Keratinocyte (primary cell): ENCODE data around the gene MMUT. TPM values are rescaled to one million over a fixed set of nuclear protein-coding genes. Genes with fewer than 3 reads are reported as not detected.

Experiments
- DNase-seq: peaks from one replicate; pipeline ENCODE4 v3.0.0-alpha.2; 2011; ENCODE audit warnings: low read depth, missing footprints, low spot score
- FAIRE-seq: peaks from 2 replicates; lab custom pipeline; 2011; peaks lifted over from hg19 to GRCh38; lab: Jason Lieb, UNC
- H2AFZ ChIP-seq: 2 replicates; pipeline ENCODE4 v1.6.0; 2012; ENCODE audit warnings: low read length, control low read depth, inconsistent platforms; ENCODE audit not compliant: control insufficient read depth
- H3K27ac ChIP-seq: 2 replicates; pipeline ENCODE4 v1.5.1; 2011; ENCODE audit warnings: low read length; ENCODE audit not compliant: control insufficient read depth, insufficient read depth
- H3K27me3 ChIP-seq: 3 replicates; pipeline ENCODE4 v1.6.0; 2011; ENCODE audit warnings: low read length; ENCODE audit not compliant: control insufficient read depth, insufficient read depth; ENCODE audit errors: extremely low read depth
- H3K36me3 ChIP-seq, 2 experiments: 2 replicates in 1 of 2; 3 replicates in 1 of 2; pipeline ENCODE4 v1.5.1; 2011; ENCODE audit warnings: low read length in 2 of 2, mild to moderate bottlenecking in 1 of 2; ENCODE audit not compliant: control insufficient read depth in 2 of 2, insufficient read depth in 2 of 2; ENCODE audit errors: extremely low read depth in 1 of 2
- H3K4me1 ChIP-seq: 3 replicates; pipeline ENCODE4 v1.5.1; 2011; ENCODE audit warnings: low read length; ENCODE audit not compliant: control insufficient read depth, insufficient read depth; ENCODE audit errors: extremely low read depth
- H3K4me2 ChIP-seq: 3 replicates; pipeline ENCODE4 v1.6.0; 2011; ENCODE audit warnings: low read depth, low read length; ENCODE audit not compliant: control insufficient read depth, insufficient read depth; ENCODE audit errors: extremely low read depth
- H3K4me3 ChIP-seq, 3 experiments: fragments of 200-600 bp in 1 of 3; sonication (generic) in 1 of 3; 2 replicates in 2 of 3; 3 replicates in 1 of 3; pipeline ENCODE4 v1.5.1; 2011 to 2016; ENCODE audit warnings: low read length in 3 of 3, mild to moderate bottlenecking in 3 of 3, control low read depth in 2 of 3, inconsistent platforms in 1 of 3, low read depth in 1 of 3, mixed read lengths in 1 of 3, mixed run types in 1 of 3, moderate library complexity in 1 of 3; ENCODE audit not compliant: control insufficient read depth in 2 of 3, insufficient read depth in 2 of 3; ENCODE audit errors: extremely low read depth in 1 of 3
- H3K79me2 ChIP-seq: 2 replicates; pipeline ENCODE4 v1.6.0; 2012; ENCODE audit warnings: low read length; ENCODE audit not compliant: control insufficient read depth, insufficient read depth
- H3K9ac ChIP-seq: 3 replicates; pipeline ENCODE4 v1.6.0; 2011; ENCODE audit warnings: low read length; ENCODE audit not compliant: control insufficient read depth, insufficient read depth; ENCODE audit errors: extremely low read depth
- H3K9me1 ChIP-seq: 3 replicates; pipeline ENCODE4 v1.6.0; 2011; ENCODE audit warnings: low read length; ENCODE audit not compliant: control insufficient read depth, insufficient read depth; ENCODE audit errors: extremely low read depth
- H3K9me3 ChIP-seq: 2 replicates; pipeline ENCODE4 v1.5.1; 2012; ENCODE audit warnings: low read depth, low read length; ENCODE audit not compliant: control insufficient read depth
- H4K20me1 ChIP-seq: 3 replicates; pipeline ENCODE4 v1.6.0; 2011; ENCODE audit warnings: low read length; ENCODE audit not compliant: control insufficient read depth, insufficient read depth; ENCODE audit errors: extremely low read depth
- CTCF ChIP-seq, 3 experiments: IDR thresholded peaks in 1 of 3; conservative IDR thresholded peaks in 1 of 3; optimal IDR thresholded peaks in 1 of 3; 2 replicates in 2 of 3; 3 replicates in 1 of 3; pipeline versions ENCODE3 to v1.5.1; 2011; ENCODE audit warnings: low read length in 3 of 3, mild to moderate bottlenecking in 3 of 3, moderate library complexity in 2 of 3, control low read depth in 1 of 3, inconsistent platforms in 1 of 3; ENCODE audit not compliant: insufficient read depth in 2 of 3; ENCODE audit errors: extremely low read depth in 1 of 3
- EZH2 ChIP-seq: IDR thresholded peaks from one replicate; pipeline ENCODE4 v1.6.1; 2012; ENCODE audit warnings: inconsistent platforms, mild to moderate bottlenecking, low read length, moderate library complexity
- dilution Hi-C: fragments of 300-500 bp; cut with MboI; formaldehyde crosslinking; loops from one replicate; pipeline ENCODE4 v1.7.0; 2020; ENCODE audit warnings: low sequenced_read_pairs; ENCODE audit not compliant: extremely low pct_ligation_motif_present
- polyA plus RNA-seq, 5 experiments: library from polyadenylated mRNA; depleted of rRNA in 3 of 5; stranded (reverse) in 3 of 5; stranded (forward) in 1 of 5; unstranded in 1 of 5; fragments of >200 nt; gene quantifications; 1 replicate in 1 of 5; 2 replicates in 3 of 5; 3 replicates in 1 of 5; pipeline versions ENCODE4 v1.2.1 to v1.2.3, GENCODE V29; 2011 to 2012; ENCODE audit warnings: missing spikeins in 2 of 5, low read depth in 1 of 5, low replicate concordance in 1 of 5

MMUT gene
- polyA plus RNA-seq, 1 donor (not counting 4 experiments of a cell fraction or from before 2014, with no cell fraction given), result 16.5 TPM

DNA sequence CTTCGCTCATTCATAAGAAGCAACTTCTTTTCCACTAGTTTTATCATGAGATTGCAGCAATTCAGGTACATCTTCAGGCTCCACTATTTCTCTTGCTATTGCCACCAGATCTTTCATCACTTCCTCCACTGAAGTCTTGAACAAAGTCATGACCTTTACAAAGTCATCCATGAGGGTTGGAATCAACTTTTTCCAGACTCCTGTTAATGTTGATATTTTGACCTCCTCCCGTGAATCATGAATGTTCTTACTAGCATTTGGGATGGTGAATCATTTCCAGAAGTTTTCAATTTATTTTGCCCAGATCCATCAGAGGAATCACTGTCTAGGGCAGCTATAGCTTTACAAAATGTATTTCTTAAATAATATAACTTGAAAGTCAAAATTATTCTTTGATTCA, 1.6 kb upstream of the MMUT start:
- no peak overlapping the region for H3K4me3 ChIP-seq
- TF ChIP-seq EZH2, result no peak
- no peak for TF ChIP-seq CTCF (optimal IDR thresholded peaks at IDR 0.05 in 1 of 3, IDR thresholded peaks at IDR 0.05 in 1 of 3, conservative IDR thresholded peaks at IDR 0.05 in 1 of 3; ENCODE audit: extremely low read depth in 1 of 3, insufficient read depth in 2 of 3, low read length in 3 of 3)
- no peaks in the 10 kb centered on the region for H3K36me3 ChIP-seq
- H3K4me1 ChIP-seq, result peaks cover 12% of the 10 kb centered on the region
- H3K9me1 ChIP-seq, result no peaks in the 10 kb centered on the region
- no peak overlapping the region for H3K27ac ChIP-seq
- no peak overlapping the region for H3K9ac ChIP-seq
- peaks cover 58% of the 10 kb centered on the region for H3K79me2 ChIP-seq
- H4K20me1 ChIP-seq, result no peaks in the 10 kb centered on the region
- peak overlapping the region; percentile 93 for H3K4me2 ChIP-seq
- DNase-seq (no peak), FAIRE-seq (no peak)
- H3K9me3 ChIP-seq, result no peaks in the 10 kb centered on the region
- dilution Hi-C loops, result no loop called here
- H2AFZ ChIP-seq, result no peak overlapping the region
- no peaks in the 10 kb centered on the region for H3K27me3 ChIP-seq

- FAIRE-seq, result no peak
- peaks cover 12% of the 10 kb centered on the region for H3K4me1 ChIP-seq
- H3K79me2 ChIP-seq, result peaks cover 56% of the 10 kb centered on the region
- H3K36me3 ChIP-seq, result no peaks in the 10 kb centered on the region
- H3K9ac ChIP-seq, result peak overlapping the region; percentile 98
- H3K27me3 ChIP-seq, result no peaks in the 10 kb centered on the region
- peak overlapping the region; percentile 93 for H3K4me2 ChIP-seq
- H4K20me1 ChIP-seq, result no peaks in the 10 kb centered on the region
- H3K27ac ChIP-seq, result peak overlapping the region; percentile 97
- DNase-seq, result no peak
- TF ChIP-seq CTCF (optimal IDR thresholded peaks at IDR 0.05 in 1 of 3, IDR thresholded peaks at IDR 0.05 in 1 of 3, conservative IDR thresholded peaks at IDR 0.05 in 1 of 3; ENCODE audit: extremely low read depth in 1 of 3, insufficient read depth in 2 of 3, low read length in 3 of 3) (no peak), EZH2 (no peak)
- H2AFZ ChIP-seq, result peak overlapping the region; percentile 98
- H3K9me3 ChIP-seq, result no peaks in the 10 kb centered on the region
- dilution Hi-C loops, result no loop called here
- H3K9me1 ChIP-seq, result no peaks in the 10 kb centered on the region
- peak overlapping the region; percentile 58 to 100 (median 100) for H3K4me3 ChIP-seq
These were observed 537 bp upstream of the MMUT start for GRCh38 chr6:49463612-49463967.
